ENCODE results near the gene SETD3. TPM values are rescaled to one million over a fixed set of nuclear protein-coding genes. Genes with fewer than 3 reads are reported as not detected.

Gene SETD3
- total RNA-seq, 1 donor from 2014 or later, result 36.1 TPM

- Mint-ChIP-seq H3K27ac (ENCODE audit: unreplicated experiment) (no peak overlapping the region), H3K36me3 (ENCODE audit: low read depth) (no peaks in the 10 kb centered on the region), H3K27me3 (ENCODE audit: low read depth) (peaks cover 4% of the 10 kb centered on the region), H3K9me3 (no peaks in the 10 kb centered on the region), H3K4me3 (no peak overlapping the region), H3K4me1 (peaks cover 13% of the 10 kb centered on the region)
- no peak for DNase-seq (ENCODE audit: low read depth, low spot score)
- no peak for TF ChIP-seq CTCF (conservative IDR thresholded peaks at IDR 0.05)
These were observed 35.7 kb upstream of the SETD3 start for GRCh38 chr14:99516156-99516870.

- Mint-ChIP-seq H3K27me3 (ENCODE audit: low read depth) (no peaks in the 10 kb centered on the region), H3K4me3 (no peak overlapping the region), H3K4me1 (peaks cover 13% of the 10 kb centered on the region), H3K9me3 (no peaks in the 10 kb centered on the region), H3K36me3 (ENCODE audit: low read depth) (no peaks in the 10 kb centered on the region), H3K27ac (ENCODE audit: unreplicated experiment) (no peak overlapping the region)
- DNase-seq (ENCODE audit: low read depth, low spot score), result no peak
- TF ChIP-seq CTCF (conservative IDR thresholded peaks at IDR 0.05), result no peak
These were observed 34.9 kb upstream of the SETD3 start for GRCh38 chr14:99515301-99516155.

GRCh38 chr14:99514552-99515300 is 34.1 kb upstream of the SETD3 start:
- H3K9me3 Mint-ChIP-seq, result no peaks in the 10 kb centered on the region
- no peaks in the 10 kb centered on the region for H3K36me3 Mint-ChIP-seq (ENCODE audit: low read depth)
- TF ChIP-seq CTCF (conservative IDR thresholded peaks at IDR 0.05), result no peak
- H3K4me3 Mint-ChIP-seq, result no peak overlapping the region
- peaks cover 13% of the 10 kb centered on the region for H3K4me1 Mint-ChIP-seq
- H3K27me3 Mint-ChIP-seq (ENCODE audit: low read depth), result no peaks in the 10 kb centered on the region
- DNase-seq (ENCODE audit: low read depth, low spot score), result no peak
- no peak overlapping the region for H3K27ac Mint-ChIP-seq (ENCODE audit: unreplicated experiment)

GRCh38 chr14:99513946-99514551 is 33.4 kb upstream of the SETD3 start:
- no peaks in the 10 kb centered on the region for H3K9me3 Mint-ChIP-seq
- no peak overlapping the region for H3K4me3 Mint-ChIP-seq
- no peak for DNase-seq (ENCODE audit: low read depth, low spot score)
- no peaks in the 10 kb centered on the region for H3K36me3 Mint-ChIP-seq (ENCODE audit: low read depth)
- no peaks in the 10 kb centered on the region for H3K27me3 Mint-ChIP-seq (ENCODE audit: low read depth)
- no peak for TF ChIP-seq CTCF (conservative IDR thresholded peaks at IDR 0.05)
- H3K27ac Mint-ChIP-seq (ENCODE audit: unreplicated experiment), result no peak overlapping the region
- peaks cover 13% of the 10 kb centered on the region for H3K4me1 Mint-ChIP-seq

- Mint-ChIP-seq H3K27me3 (ENCODE audit: low read depth) (no peaks in the 10 kb centered on the region), H3K36me3 (ENCODE audit: low read depth) (no peaks in the 10 kb centered on the region), H3K27ac (ENCODE audit: unreplicated experiment) (no peak overlapping the region), H3K4me3 (no peak overlapping the region), H3K4me1 (peaks cover 13% of the 10 kb centered on the region), H3K9me3 (no peaks in the 10 kb centered on the region)
- DNase-seq (ENCODE audit: low read depth, low spot score), result no peak
- no peak for TF ChIP-seq CTCF (conservative IDR thresholded peaks at IDR 0.05)
These were observed 32.6 kb upstream of the SETD3 start for GRCh38 chr14:99513183-99513694.

Data from neural crest cell (in vitro differentiated cells).